Activated naive CD8-positive, alpha-beta T cell treated with anti-CD3 and anti-CD28 coated beads, Interleukin-2, amount 50 U/mL, for 24 hours (primary cell): Measurements from ENCODE around the gene TMEM263.
"Not testable (repeated sequence)": the region's sequence is repeated elsewhere in the genome, so short reads cannot be mapped to it uniquely, and the experiment has no call there.

ENCODE experiments used
- ATAC-seq: fragments of 150-1000 bp; cut with Tn5 transposase; one replicate; pipeline ENCODE4 v1.10.0; 2021
- DNase-seq: peaks from one replicate; pipeline ENCODE4 v3.0.0; 2021
- H3K27ac Mint-ChIP-seq: one replicate; pipeline ENCODE4 v1.8.0; 2021; ENCODE audit warnings: mild to moderate bottlenecking, mixed read lengths
- H3K27me3 Mint-ChIP-seq: one replicate; pipeline ENCODE4 v1.8.0; 2021; ENCODE audit warnings: mixed read lengths
- H3K36me3 Mint-ChIP-seq: one replicate; pipeline ENCODE4 v1.8.0; 2021; ENCODE audit warnings: low read depth, mixed read lengths
- H3K4me1 Mint-ChIP-seq: one replicate; pipeline ENCODE4 v1.8.0; 2021; ENCODE audit warnings: mixed read lengths
- H3K4me3 Mint-ChIP-seq: one replicate; pipeline ENCODE4 v1.8.0; 2021; ENCODE audit warnings: mild to moderate bottlenecking, moderate library complexity, mixed read lengths
- H3K9me3 Mint-ChIP-seq: one replicate; pipeline ENCODE4 v1.8.0; 2021; ENCODE audit warnings: mixed read lengths

The TMEM263 gene

GRCh38 chr12:106955377-106956047 lies at the start of gene TMEM263:
Gene TMEM263, plus strand, starts transcription at chr12:106955907. Its CDS starts 11,210 bp downstream, at chr12:106967117.
- peaks cover 3% of the 10 kb centered on the region for H3K9me3 Mint-ChIP-seq
- ATAC-seq (peak; percentile 84), DNase-seq (peak; percentile 95)
- peak within 1 kb of the TSS; percentile 96 for H3K4me3 Mint-ChIP-seq
- H3K4me1 Mint-ChIP-seq, result peaks cover 30% of the 10 kb centered on the region
- H3K27me3 Mint-ChIP-seq, result no peaks in the 10 kb centered on the region
- peaks cover 9% of the 10 kb centered on the region for H3K36me3 Mint-ChIP-seq
- peak within 1 kb of the TSS; percentile 91 for H3K27ac Mint-ChIP-seq

DNA sequence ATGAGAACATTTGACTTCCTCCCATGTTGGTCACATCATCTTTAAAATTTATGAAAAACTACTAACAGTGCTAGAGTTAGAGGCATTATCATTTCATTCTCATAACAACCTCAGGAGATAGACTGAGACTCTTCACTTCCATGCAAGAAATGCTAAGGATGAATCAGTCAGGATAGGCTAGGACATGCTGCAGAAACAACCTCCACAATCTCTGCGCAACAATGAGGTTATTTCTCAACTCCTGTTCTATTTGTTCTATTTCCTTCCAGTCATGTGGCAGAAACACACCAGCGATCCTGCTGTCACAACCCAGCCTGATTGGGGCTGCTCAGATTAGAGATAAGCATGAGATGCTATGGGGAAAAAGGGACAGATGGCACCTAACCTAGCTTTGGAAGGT lies 49.0 kb upstream of the TMEM263 start:
- no peak overlapping the region for H3K4me3 Mint-ChIP-seq
- no peak for DNase-seq
- H3K27ac Mint-ChIP-seq, result no peak overlapping the region
- H3K27me3 Mint-ChIP-seq, result peaks cover 52% of the 10 kb centered on the region
- peaks cover 23% of the 10 kb centered on the region for H3K4me1 Mint-ChIP-seq
- ATAC-seq, result no peak
- no peaks in the 10 kb centered on the region for H3K9me3 Mint-ChIP-seq
- no peaks in the 10 kb centered on the region for H3K36me3 Mint-ChIP-seq

DNA sequence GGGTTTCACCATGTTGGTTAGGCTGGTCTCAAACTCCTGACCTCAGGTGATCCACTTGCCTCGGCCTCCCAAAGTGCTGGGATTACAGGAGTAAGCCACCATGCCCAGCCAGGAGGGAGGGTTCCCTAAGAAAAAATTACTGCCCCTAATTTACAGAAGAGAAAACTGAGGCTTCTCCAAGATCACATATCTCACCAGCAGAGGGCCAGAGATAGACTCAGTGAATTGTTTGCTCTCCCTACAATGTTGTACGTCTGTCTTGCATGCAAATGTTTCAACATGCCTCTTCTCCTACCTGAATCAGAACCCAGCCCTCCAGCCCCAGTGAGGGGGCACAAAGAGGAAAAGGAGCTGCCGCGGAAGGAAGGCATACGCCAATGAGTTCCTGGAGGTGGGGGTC lies 48.3 kb upstream of the TMEM263 start:
- peaks cover 24% of the 10 kb centered on the region for H3K4me1 Mint-ChIP-seq
- no peak overlapping the region for H3K4me3 Mint-ChIP-seq
- no peaks in the 10 kb centered on the region for H3K36me3 Mint-ChIP-seq
- no peaks in the 10 kb centered on the region for H3K9me3 Mint-ChIP-seq
- DNase-seq (no peak), ATAC-seq (no peak)
- H3K27me3 Mint-ChIP-seq, result peaks cover 50% of the 10 kb centered on the region
- no peak overlapping the region for H3K27ac Mint-ChIP-seq

DNA sequence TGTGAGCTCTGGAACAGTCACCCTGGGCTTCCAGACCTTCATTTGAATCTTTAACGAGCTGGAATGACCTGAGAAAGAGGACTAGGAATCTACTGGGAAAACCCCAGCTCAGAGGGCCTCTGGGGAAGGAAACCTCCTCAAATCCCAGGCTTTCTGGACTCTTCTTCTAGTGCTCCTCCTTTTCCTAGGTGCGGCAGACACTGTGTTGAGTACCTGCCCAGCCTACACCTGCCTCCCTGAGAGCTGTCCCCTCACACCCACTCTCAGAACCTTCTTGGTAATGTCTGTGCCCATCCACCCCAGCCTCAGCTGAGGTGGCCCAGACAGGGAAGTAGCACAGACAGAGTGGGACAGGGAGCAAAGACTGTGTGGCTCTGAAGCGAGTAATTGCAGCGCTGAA lies 47.9 kb upstream of the TMEM263 start:
- H3K27me3 Mint-ChIP-seq, result peaks cover 46% of the 10 kb centered on the region
- DNase-seq (no peak), ATAC-seq (no peak)
- H3K4me3 Mint-ChIP-seq, result no peak overlapping the region
- H3K36me3 Mint-ChIP-seq, result no peaks in the 10 kb centered on the region
- no peak overlapping the region for H3K27ac Mint-ChIP-seq
- peaks cover 28% of the 10 kb centered on the region for H3K4me1 Mint-ChIP-seq
- H3K9me3 Mint-ChIP-seq, result no peaks in the 10 kb centered on the region

DNA sequence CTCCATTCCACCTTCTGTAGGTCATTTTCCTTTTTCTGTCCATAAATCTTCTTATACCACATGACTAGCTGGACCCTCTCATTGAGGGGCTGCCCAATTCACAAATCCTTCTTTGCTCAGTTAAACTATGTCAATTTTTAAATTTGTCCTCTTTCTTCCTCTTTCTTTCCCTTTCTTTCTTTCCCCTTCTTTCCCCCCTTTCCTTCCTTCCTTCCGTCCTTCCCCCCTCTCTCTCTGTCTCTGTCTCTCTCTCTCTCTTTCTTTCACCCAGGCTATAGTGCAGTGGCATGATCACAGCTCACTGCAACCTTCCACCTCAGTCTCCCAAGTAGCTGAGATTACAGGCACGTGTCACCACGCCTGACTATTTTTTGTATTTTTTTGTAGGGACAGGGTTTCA lies 47.1 kb upstream of the TMEM263 start:
- no peak for DNase-seq
- Mint-ChIP-seq H3K36me3 (no peaks in the 10 kb centered on the region), H3K4me3 (no peak overlapping the region), H3K27ac (no peak overlapping the region), H3K4me1 (peaks cover 24% of the 10 kb centered on the region), H3K9me3 (no peaks in the 10 kb centered on the region), H3K27me3 (peaks cover 39% of the 10 kb centered on the region)
- no peak for ATAC-seq

- Mint-ChIP-seq H3K4me3 (no peak overlapping the region), H3K9me3 (no peaks in the 10 kb centered on the region), H3K27me3 (peaks cover 28% of the 10 kb centered on the region), H3K27ac (no peak overlapping the region), H3K36me3 (no peaks in the 10 kb centered on the region), H3K4me1 (peaks cover 35% of the 10 kb centered on the region)
- ATAC-seq (no peak), DNase-seq (no peak)
Observed at GRCh38 chr12:106910202-106910601, 45.5 kb upstream of the TMEM263 start.

DNA sequence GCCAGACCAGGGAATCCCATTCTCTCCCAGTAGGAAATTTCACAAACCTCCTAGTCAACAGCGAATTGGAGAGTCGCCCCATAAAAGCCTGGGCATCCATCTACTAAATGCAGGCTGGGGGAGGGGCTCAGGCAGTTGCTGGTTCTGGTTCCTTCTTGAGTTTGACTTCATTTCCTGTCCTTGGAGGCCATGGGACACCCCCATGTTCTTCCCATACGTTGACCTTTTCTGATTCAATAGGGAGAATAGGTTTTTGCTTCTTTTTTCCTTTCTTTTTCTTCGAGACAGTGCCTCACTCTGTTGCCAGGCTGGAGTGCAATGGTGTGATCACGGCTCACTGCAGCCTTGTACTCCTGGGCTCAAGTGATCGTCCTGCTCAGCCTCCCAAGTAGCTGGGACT lies 44.1 kb upstream of the TMEM263 start:
- H3K9me3 Mint-ChIP-seq, result no peaks in the 10 kb centered on the region
- no peak overlapping the region for H3K27ac Mint-ChIP-seq
- H3K36me3 Mint-ChIP-seq, result no peaks in the 10 kb centered on the region
- ATAC-seq (no peak), DNase-seq (no peak)
- no peak overlapping the region for H3K4me3 Mint-ChIP-seq
- peaks cover 42% of the 10 kb centered on the region for H3K4me1 Mint-ChIP-seq
- peaks cover 19% of the 10 kb centered on the region for H3K27me3 Mint-ChIP-seq

- no peak overlapping the region for H3K27ac Mint-ChIP-seq
- peaks cover 42% of the 10 kb centered on the region for H3K4me1 Mint-ChIP-seq
- DNase-seq, result no peak
- H3K36me3 Mint-ChIP-seq, result no peaks in the 10 kb centered on the region
- peaks cover 6% of the 10 kb centered on the region for H3K27me3 Mint-ChIP-seq
- no peak for ATAC-seq
- no peak overlapping the region for H3K4me3 Mint-ChIP-seq
- H3K9me3 Mint-ChIP-seq, result no peaks in the 10 kb centered on the region
Observed at GRCh38 chr12:106913456-106913855, 42.3 kb upstream of the TMEM263 start.

DNA sequence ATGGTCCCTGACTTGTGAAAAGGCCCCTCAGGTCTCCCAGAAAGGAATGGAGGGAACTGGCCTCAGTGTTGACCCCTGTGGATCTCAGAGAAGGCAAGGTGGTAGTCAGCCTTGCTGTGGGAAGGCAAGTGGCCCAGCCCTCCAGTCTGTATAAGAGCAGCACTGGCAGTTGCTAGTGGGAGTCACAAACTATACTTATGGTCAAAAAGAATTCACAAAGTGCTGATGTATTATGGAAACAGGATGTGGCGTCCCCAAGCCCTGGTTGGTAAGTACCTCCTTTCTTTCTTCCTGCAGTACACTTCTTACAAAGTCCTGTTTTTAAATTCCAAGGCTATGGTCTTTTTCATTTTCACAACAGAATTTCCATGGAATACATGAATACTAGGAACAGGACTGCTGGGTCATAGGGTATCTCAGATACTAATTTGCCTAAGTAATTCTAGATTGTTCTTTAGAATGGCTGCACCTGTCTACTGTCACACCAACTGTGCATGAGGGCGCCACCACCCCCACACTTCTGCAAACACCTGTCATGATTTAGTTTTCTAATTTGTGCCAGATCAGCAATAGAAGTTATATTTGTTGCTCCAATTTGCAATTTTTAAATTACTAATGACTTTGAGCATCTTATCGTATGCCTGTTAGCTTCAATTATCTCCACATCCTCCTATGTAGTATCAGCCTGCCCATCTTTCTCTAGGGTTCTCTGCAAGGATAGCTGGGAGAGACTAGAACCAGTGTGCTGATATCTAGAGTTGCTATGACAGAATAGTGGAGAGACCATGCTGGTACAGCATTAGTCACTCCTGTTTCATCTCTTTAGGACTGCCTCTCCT lies 40.7 kb upstream of the TMEM263 start:
- Mint-ChIP-seq H3K36me3 (no peaks in the 10 kb centered on the region), H3K27me3 (peaks cover 6% of the 10 kb centered on the region), H3K4me1 (peaks cover 42% of the 10 kb centered on the region), H3K9me3 (no peaks in the 10 kb centered on the region), H3K27ac (peak overlapping the region; percentile 77), H3K4me3 (no peak overlapping the region)
- ATAC-seq (peak; percentile 85), DNase-seq (no peak)

GRCh38 chr12:106915635-106916026 lies 40.1 kb upstream of the TMEM263 start:
- Mint-ChIP-seq H3K36me3 (no peaks in the 10 kb centered on the region), H3K27me3 (peaks cover 6% of the 10 kb centered on the region), H3K4me1 (peaks cover 36% of the 10 kb centered on the region), H3K27ac (no peak overlapping the region), H3K4me3 (no peak overlapping the region), H3K9me3 (no peaks in the 10 kb centered on the region)
- no peak for DNase-seq
- ATAC-seq, result peak; percentile 31

GRCh38 chr12:106917503-106917902 lies 38.2 kb upstream of the TMEM263 start:
- Mint-ChIP-seq H3K27ac (no peak overlapping the region), H3K4me3 (no peak overlapping the region), H3K27me3 (peaks cover 12% of the 10 kb centered on the region), H3K9me3 (no peaks in the 10 kb centered on the region), H3K36me3 (no peaks in the 10 kb centered on the region), H3K4me1 (peaks cover 24% of the 10 kb centered on the region)
- ATAC-seq (no peak), DNase-seq (no peak)

DNA sequence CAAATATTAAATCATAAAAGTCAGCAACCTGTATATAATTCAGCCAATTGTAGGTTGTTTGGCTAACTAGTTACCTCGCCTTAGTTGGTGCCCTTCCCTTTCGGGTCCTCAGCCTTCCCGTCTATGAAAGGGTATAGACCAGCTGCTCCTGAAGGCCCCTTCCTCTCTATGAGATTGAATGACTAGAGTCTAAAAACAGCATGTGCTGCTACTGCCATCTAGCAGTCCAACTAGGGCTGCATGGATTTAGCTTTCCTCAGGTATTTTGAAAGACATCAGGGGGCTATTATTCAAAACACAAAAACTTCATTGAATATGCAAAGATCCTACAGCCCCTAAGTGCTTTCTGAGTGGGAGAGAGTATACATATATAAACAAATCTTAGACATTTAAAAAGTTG lies 37.0 kb upstream of the TMEM263 start:
- Mint-ChIP-seq H3K4me1 (peaks cover 18% of the 10 kb centered on the region), H3K9me3 (no peaks in the 10 kb centered on the region), H3K27me3 (peaks cover 15% of the 10 kb centered on the region), H3K4me3 (no peak overlapping the region), H3K27ac (no peak overlapping the region), H3K36me3 (no peaks in the 10 kb centered on the region)
- no peak for ATAC-seq
- no peak for DNase-seq

DNA sequence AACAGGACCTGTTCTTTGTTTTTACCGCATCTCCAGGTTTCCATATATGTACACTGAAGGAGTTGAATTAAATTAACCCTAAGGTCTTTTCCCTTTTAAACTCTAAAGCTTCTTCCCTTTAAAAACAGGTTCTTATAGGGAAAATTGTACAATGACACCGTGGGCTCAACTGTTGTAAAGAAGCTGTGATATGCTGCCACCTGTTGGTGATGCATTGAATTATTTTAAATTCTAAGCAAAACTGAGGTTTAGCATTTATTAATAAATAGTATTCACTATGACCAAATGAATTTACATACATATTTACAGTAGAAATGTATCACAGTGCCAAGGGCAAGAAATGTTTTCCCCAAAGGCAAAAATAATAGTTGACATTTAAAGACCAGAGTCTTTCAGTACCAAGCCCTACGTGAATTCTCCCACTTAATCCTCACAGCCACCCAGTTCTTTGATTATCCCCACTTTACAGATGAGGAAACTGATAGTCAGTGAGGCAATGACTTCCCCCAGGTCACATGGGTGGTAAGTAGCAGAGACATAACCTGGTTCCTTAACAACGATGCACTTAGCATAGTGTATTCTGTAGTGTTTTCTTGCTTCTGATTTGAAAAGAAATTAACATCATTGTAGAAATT lies 35.7 kb upstream of the TMEM263 start:
- H3K27ac Mint-ChIP-seq, result no peak overlapping the region
- H3K36me3 Mint-ChIP-seq, result no peaks in the 10 kb centered on the region
- no peak overlapping the region for H3K4me3 Mint-ChIP-seq
- H3K9me3 Mint-ChIP-seq, result peaks cover 5% of the 10 kb centered on the region
- DNase-seq, result no peak
- H3K4me1 Mint-ChIP-seq, result peaks cover 9% of the 10 kb centered on the region
- no peak for ATAC-seq
- peaks cover 21% of the 10 kb centered on the region for H3K27me3 Mint-ChIP-seq

DNA sequence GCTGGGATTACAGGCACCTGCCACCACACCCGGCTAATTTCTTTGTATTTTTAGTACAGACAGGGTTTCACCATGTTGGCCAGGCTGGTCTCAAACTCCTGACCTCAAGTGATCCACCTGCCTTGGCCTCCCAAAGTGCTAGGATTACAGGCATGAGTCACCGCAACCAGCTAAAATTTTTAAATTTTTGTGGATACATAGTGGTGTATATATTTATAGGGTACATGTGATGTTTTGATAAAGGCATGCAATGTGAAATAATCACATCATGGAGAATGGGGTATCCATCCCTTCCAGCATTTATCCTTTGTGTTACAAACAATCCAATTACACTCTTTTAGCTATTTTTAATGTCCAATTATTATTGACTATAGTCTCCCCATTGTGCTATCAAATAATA lies 33.7 kb upstream of the TMEM263 start:
- not testable (repeated sequence) for H3K36me3 Mint-ChIP-seq, DNase-seq, H3K27ac Mint-ChIP-seq, ATAC-seq, H3K4me1 Mint-ChIP-seq, H3K4me3 Mint-ChIP-seq, H3K9me3 Mint-ChIP-seq
- H3K27me3 Mint-ChIP-seq, result peaks cover 21% of the 10 kb centered on the region

DNA sequence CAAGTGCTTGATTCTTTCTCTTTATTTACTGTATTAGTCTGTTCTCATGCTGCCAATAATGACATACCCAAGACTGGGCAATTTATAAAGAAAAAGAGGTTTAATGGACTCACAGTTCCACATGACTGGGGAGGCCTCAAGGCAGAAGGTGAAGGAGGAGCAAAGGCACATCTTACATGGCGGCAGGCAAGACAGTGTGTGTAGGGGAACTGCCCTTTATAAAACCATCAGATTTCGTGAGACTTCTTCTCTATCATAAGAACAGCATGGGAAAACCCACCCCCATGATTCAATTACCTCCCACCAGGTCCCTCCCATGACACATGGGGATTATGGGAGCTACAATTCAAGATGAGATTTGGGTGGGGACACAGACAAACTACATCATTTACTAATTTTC lies 32.1 kb upstream of the TMEM263 start:
- ATAC-seq, H3K4me1 Mint-ChIP-seq, H3K27ac Mint-ChIP-seq, H3K9me3 Mint-ChIP-seq, H3K36me3 Mint-ChIP-seq, H3K4me3 Mint-ChIP-seq, DNase-seq: not testable (repeated sequence)
- peaks cover 25% of the 10 kb centered on the region for H3K27me3 Mint-ChIP-seq
